ENCODE results near the gene TIMP3. TPM values are rescaled to one million over a fixed set of nuclear protein-coding genes. Genes with fewer than 3 reads are reported as not detected.

TIMP3 gene
- total RNA-seq, 1 experiment from 2014 or later = 3.3 TPM

GRCh38 chr22:32819120-32819519 lies 17.6 kb downstream of the TIMP3 start:
- CTCF ChIA-PET = interaction anchor here (0.8 to 1.3 kb wide), 3 partner anchors 22 to 199 kb away, joined by 3 to 10 read pairs (median 3); no protein-coding TSS in a partner anchor
- ATAC-seq (no peak), DNase-seq (ENCODE audit: low spot score) (no peak)
- Mint-ChIP-seq H3K4me3 (no peak overlapping the region), H3K36me3 (no peaks in the 10 kb centered on the region), H3K9me3 (no peaks in the 10 kb centered on the region), H3K4me1 (peaks cover 31% of the 10 kb centered on the region), H3K27ac (peak overlapping the region; percentile 43; the same call in 1 of the 2 replicates), H3K27me3 (ENCODE audit: low read depth) (no peaks in the 10 kb centered on the region)
- POLR2A ChIA-PET = interaction anchor here (1.5 kb wide), 1 partner anchor 18 kb away, joined by 3 read pairs; the partner anchor contains the start of gene TIMP3
- TF ChIP-seq FOXP1 (CRISPR knock-in tag; IDR thresholded peaks at IDR 0.05; ENCODE audit: borderline replicate concordance) (no peak), MXD4 (CRISPR knock-in tag; IDR thresholded peaks at IDR 0.05; ENCODE audit: borderline replicate concordance) (no peak), ZBTB43 (CRISPR knock-in tag; IDR thresholded peaks at IDR 0.05) (no peak)

- TF ChIP-seq MLX (CRISPR knock-in tag; IDR thresholded peaks at IDR 0.05) (no peak), PREB (CRISPR knock-in tag; IDR thresholded peaks at IDR 0.05; ENCODE audit: borderline replicate concordance) (no peak), USF2 (CRISPR knock-in tag; IDR thresholded peaks at IDR 0.05) (no peak), ATF1 (CRISPR knock-in tag; IDR thresholded peaks at IDR 0.05) (no peak)
- no peak for ATAC-seq
- no peaks in the 10 kb centered on the region for H3K27me3 Mint-ChIP-seq (ENCODE audit: low read depth)
- ChIA-PET CTCF (interaction anchor here (1.4 kb wide), 1 partner anchor 24 kb away, joined by 3 read pairs; no protein-coding TSS in a partner anchor), POLR2A (no interaction called here)
- no peaks in the 10 kb centered on the region for H3K36me3 Mint-ChIP-seq
- no peak overlapping the region for H3K4me3 Mint-ChIP-seq
- no peak for DNase-seq (ENCODE audit: low spot score)
- peaks cover 26% of the 10 kb centered on the region for H3K4me1 Mint-ChIP-seq
- H3K27ac Mint-ChIP-seq = no peak overlapping the region
- no peaks in the 10 kb centered on the region for H3K9me3 Mint-ChIP-seq
Measured at GRCh38 chr22:32820131-32821119, 18.9 kb downstream of the TIMP3 start.

GRCh38 chr22:32822179-32822877 lies 20.8 kb downstream of the TIMP3 start:
- Mint-ChIP-seq H3K4me1 (peaks cover 22% of the 10 kb centered on the region), H3K36me3 (no peaks in the 10 kb centered on the region), H3K27me3 (ENCODE audit: low read depth) (no peaks in the 10 kb centered on the region), H3K9me3 (no peaks in the 10 kb centered on the region), H3K27ac (no peak overlapping the region), H3K4me3 (no peak overlapping the region)
- no peak for ATAC-seq
- ChIA-PET POLR2A (interaction anchor here (0.7 kb wide), 1 partner anchor 33 kb away, joined by 3 read pairs; no protein-coding TSS in a partner anchor), CTCF (interaction anchor here (0.7 to 1.8 kb wide), 4 partner anchors 25 to 737 kb away, joined by 3 to 4 read pairs (median 4); no protein-coding TSS in a partner anchor)
- no peak for TF ChIP-seq ZNF219 (CRISPR knock-in tag; IDR thresholded peaks at IDR 0.05; ENCODE audit: borderline replicate concordance)
- DNase-seq (ENCODE audit: low spot score) = no peak

- H3K9me3 Mint-ChIP-seq = no peaks in the 10 kb centered on the region
- H3K27me3 Mint-ChIP-seq (ENCODE audit: low read depth) = no peaks in the 10 kb centered on the region
- peak; percentile 94 for ATAC-seq
- CTCF ChIA-PET = interaction anchor here (0.9 to 2.0 kb wide), 4 partner anchors 10 to 294 kb away, joined by 3 to 7 read pairs (median 4); no protein-coding TSS in a partner anchor
- H3K27ac Mint-ChIP-seq = no peak overlapping the region
- no peak overlapping the region for H3K4me3 Mint-ChIP-seq
- H3K4me1 Mint-ChIP-seq = peaks cover 16% of the 10 kb centered on the region
- DNase-seq (ENCODE audit: low spot score) = peak; percentile 78
- POLR2A ChIA-PET = no interaction called here
- H3K36me3 Mint-ChIP-seq = no peaks in the 10 kb centered on the region
- TF ChIP-seq CTCF (IDR thresholded peaks at IDR 0.05) (peak; percentile 40), EMX1 (CRISPR knock-in tag; IDR thresholded peaks at IDR 0.05) (no peak), TEAD4 (CRISPR knock-in tag; IDR thresholded peaks at IDR 0.05) (no peak), JUN (CRISPR knock-in tag; IDR thresholded peaks at IDR 0.05) (no peak), ZBTB43 (CRISPR knock-in tag; IDR thresholded peaks at IDR 0.05) (no peak), IRF1 (CRISPR knock-in tag; IDR thresholded peaks at IDR 0.05) (no peak), PRRX2 (CRISPR knock-in tag; IDR thresholded peaks at IDR 0.05) (no peak)
Measured at GRCh38 chr22:32823024-32823730, 21.7 kb downstream of the TIMP3 start.
